ENCODE data around the gene SPOCD1. TPM values are rescaled to one million over a fixed set of nuclear protein-coding genes. Genes with fewer than 3 reads are reported as not detected.

The SPOCD1 gene
- total and polyA plus RNA-seq, 8 donors: 0.06 to 0.69 (median 0.16) TPM; not detected in 4

DNA sequence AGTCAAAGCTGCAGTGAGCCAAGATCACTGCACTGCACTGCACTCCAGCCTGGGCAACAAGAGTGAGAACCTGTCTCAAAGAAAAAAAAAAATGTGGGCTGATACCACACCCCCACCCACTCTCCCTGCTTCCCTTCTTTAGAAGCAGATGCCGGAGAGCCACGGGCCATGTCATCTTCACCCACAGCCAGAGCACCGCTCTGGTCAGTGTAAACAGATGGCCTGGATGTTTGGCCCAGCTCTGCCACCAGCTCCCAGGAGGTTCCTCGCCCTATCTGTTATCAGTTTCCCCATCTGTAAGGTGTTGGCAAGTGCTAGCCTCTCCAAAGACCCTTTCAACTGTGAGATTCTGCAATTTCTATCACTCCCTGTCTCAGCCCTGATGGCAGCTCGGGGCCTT is 39.8 kb downstream of the SPOCD1 start:
- no peak for ATAC-seq
- peak in 1 of 6 donors; percentile 17 for DNase-seq
- 86 to 92% methylated on average over 5 of the region's 5 CpGs for WGBS, 2 donors
- peaks cover 0 to 7% (median 6%) of the 10 kb centered on the region in 3 donors for H3K4me1 ChIP-seq
- TF ChIP-seq, protein P1, sequence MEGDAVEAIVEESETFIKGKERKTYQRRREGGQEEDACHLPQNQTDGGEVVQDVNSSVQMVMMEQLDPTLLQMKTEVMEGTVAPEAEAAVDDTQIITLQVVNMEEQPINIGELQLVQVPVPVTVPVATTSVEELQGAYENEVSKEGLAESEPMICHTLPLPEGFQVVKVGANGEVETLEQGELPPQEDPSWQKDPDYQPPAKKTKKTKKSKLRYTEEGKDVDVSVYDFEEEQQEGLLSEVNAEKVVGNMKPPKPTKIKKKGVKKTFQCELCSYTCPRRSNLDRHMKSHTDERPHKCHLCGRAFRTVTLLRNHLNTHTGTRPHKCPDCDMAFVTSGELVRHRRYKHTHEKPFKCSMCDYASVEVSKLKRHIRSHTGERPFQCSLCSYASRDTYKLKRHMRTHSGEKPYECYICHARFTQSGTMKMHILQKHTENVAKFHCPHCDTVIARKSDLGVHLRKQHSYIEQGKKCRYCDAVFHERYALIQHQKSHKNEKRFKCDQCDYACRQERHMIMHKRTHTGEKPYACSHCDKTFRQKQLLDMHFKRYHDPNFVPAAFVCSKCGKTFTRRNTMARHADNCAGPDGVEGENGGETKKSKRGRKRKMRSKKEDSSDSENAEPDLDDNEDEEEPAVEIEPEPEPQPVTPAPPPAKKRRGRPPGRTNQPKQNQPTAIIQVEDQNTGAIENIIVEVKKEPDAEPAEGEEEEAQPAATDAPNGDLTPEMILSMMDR (IDR thresholded peaks at IDR 0.05): no peak
- H3K27ac ChIP-seq: no peak overlapping the region
- H3K9me3 ChIP-seq: no peaks in the 10 kb centered on the region
- H3K27me3 ChIP-seq: peaks cover 0 to 24% (median 2%) of the 10 kb centered on the region in 4 donors
- FAIRE-seq: no peak
- H3K4me3 ChIP-seq: no peak overlapping the region
- H3K36me3 ChIP-seq: no peaks in the 10 kb centered on the region
- intact Hi-C loops (cut with DNase I): no loop called here

DNA sequence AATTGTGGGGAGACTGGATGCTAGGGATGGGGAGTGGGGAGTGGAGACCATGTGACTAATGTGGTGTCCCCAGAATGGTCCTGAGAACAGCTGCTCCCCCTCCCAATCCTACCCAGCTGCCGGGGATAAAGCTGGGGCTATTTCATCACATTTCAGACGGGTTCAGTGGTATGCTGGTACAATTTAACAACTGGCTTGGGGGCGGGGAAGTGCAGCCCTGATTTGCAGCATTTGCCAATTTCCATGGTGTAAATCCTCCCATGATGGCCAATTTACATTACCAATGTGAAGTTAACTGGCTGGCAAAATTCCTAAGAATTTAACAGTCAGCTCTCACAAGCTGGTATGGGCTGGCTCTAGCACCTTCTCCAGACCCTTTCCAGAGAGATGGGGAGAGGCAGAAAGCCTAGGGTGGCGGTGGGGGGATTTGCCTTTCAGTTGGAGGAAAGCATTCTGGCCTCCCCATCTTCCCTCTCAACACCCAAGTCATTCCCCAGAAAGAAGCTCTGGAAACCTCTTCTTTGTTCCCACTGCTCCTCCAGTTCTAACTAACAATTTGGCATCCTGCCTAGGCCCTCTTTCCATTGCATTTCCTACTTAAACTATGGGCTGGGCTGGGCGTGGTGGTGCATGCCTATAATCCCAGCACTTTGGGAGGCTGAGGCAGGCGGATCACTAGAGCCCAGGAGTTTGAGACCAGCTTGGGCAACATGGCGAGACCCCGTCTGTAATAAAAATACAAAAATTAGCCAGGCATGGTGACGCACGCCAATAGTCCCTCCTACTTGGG is 40.4 kb downstream of the SPOCD1 start:
- WGBS, 2 donors: 80 to 81% methylated on average over 10 of the region's 10 CpGs
- TF ChIP-seq, protein P1 (IDR thresholded peaks at IDR 0.05): no peak
- peaks cover 0 to 7% (median 6%) of the 10 kb centered on the region in 3 donors for H3K4me1 ChIP-seq
- H3K36me3 ChIP-seq: no peaks in the 10 kb centered on the region
- peaks cover 0 to 24% (median 2%) of the 10 kb centered on the region in 4 donors for H3K27me3 ChIP-seq
- DNase-seq (peak in 1 of 6 donors; percentile 9), ATAC-seq (no peak), FAIRE-seq (no peak)
- H3K9me3 ChIP-seq: no peaks in the 10 kb centered on the region
- H3K27ac ChIP-seq: no peak overlapping the region
- no peak overlapping the region for H3K4me3 ChIP-seq
- intact Hi-C loops (cut with DNase I): no loop called here

DNA sequence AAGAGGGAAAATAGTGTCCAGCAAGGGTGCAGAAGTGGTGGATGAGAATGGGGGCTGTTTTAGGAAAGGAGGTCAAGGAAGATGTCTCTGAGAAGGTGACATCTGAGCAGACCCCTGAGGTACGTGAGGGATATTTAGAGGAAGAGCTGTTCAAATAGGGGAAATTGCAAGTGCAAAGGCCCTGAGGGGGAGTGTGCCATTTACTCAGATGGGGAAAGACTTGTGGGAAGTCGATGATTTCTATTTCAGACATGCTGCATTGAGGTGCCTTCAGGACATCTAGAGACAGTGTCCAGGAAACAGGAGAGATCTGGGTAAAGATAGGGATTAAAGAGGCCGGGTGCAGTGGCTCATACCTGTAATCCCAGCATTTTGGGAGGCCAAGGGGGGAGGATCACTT is 41.3 kb downstream of the SPOCD1 start:
- peaks cover 0 to 7% (median 6%) of the 10 kb centered on the region in 3 donors for H3K4me1 ChIP-seq
- 72 to 87% methylated on average over 3 of the region's 3 CpGs for WGBS, 2 donors
- no peaks in the 10 kb centered on the region for H3K36me3 ChIP-seq
- no peak for ATAC-seq
- FAIRE-seq: no peak
- TF ChIP-seq, protein P1 (IDR thresholded peaks at IDR 0.05): no peak
- DNase-seq: no peak
- H3K27ac ChIP-seq: no peak overlapping the region
- no peaks in the 10 kb centered on the region for H3K9me3 ChIP-seq
- peaks cover 0 to 24% (median 2%) of the 10 kb centered on the region in 4 donors for H3K27me3 ChIP-seq
- intact Hi-C loops (cut with DNase I): no loop called here
- H3K4me3 ChIP-seq: no peak overlapping the region

DNA sequence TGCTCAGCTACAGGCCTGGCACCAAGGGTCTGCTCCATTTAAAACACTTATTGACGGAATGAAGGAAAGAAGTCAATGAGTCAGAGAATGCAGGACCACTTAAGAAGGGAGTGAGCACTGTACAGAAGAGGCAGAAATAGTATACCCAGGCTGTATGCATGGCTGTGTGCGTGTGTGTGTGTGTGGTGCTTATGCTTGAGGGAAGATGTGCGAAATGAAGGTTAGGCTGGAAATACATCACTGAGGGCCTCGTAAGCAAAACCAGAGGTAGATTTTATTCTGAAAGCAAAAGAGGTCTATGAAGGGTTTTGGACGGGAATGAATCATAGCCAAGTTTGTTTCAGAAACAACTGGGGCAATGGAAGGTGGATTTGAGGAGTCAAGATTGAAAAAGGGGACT is 42.0 kb downstream of the SPOCD1 start:
- 74 to 85% methylated on average over 5 of the region's 5 CpGs for WGBS, 2 donors
- DNase-seq (no peak), ATAC-seq (no peak), FAIRE-seq (no peak)
- TF ChIP-seq, protein P1 (IDR thresholded peaks at IDR 0.05): no peak
- intact Hi-C loops (cut with DNase I): no loop called here
- H3K4me1 ChIP-seq: peaks cover 0 to 7% (median 6%) of the 10 kb centered on the region in 3 donors
- no peak overlapping the region for H3K4me3 ChIP-seq
- H3K27ac ChIP-seq: no peak overlapping the region
- no peaks in the 10 kb centered on the region for H3K36me3 ChIP-seq
- H3K9me3 ChIP-seq: no peaks in the 10 kb centered on the region
- H3K27me3 ChIP-seq: peaks cover 0 to 24% (median 2%) of the 10 kb centered on the region in 4 donors

All from pancreas (tissue), 10 donors.